ENCODE measurements around the gene DPCD.

GRCh38 chr10:101644002-101644401 lies 55.9 kb downstream of the DPCD start:
- TF ChIP-seq POLR2A (IDR thresholded peaks at IDR 0.05) (no peak), CTCF (IDR thresholded peaks at IDR 0.05) (no peak), POLR2AphosphoS5 (IDR thresholded peaks at IDR 0.05) (no peak)
